Subcutaneous adipose tissue (tissue), 4 donors: ENCODE measurements around the gene TEDC1. TPM values are rescaled to one million over a fixed set of nuclear protein-coding genes. Genes with fewer than 3 reads are reported as not detected.

Source experiments
- CTCF ChIP-seq: fragments of 450-650 bp; IDR thresholded peaks from one replicate; pipeline ENCODE4 v1.5.1; 2016; ENCODE audit warnings: low read depth, mild to moderate bottlenecking, control low read depth, antibody characterized with exemption, moderate library complexity
- total RNA-seq, 4 donors: library from RNA; depleted of rRNA; stranded (reverse); fragments of >200 nt; gene quantifications; one replicate each; pipeline ENCODE4 v1.1.0, GENCODE V29; 2016

Gene TEDC1
- total RNA-seq, 4 donors from 2014 or later, result 1.3 to 3.5 (median 2.1) TPM

- TF ChIP-seq CTCF, result no peak
Observed at GRCh38 chr14:105541218-105541875, 50.3 kb downstream of the TEDC1 start.

GRCh38 chr14:105547741-105548169 lies 56.7 kb downstream of the TEDC1 start:
- no peak for TF ChIP-seq CTCF

Other genes starting within 250 kb of the TEDC1 start
- gene BTBD6, start 242.7 kb upstream of the TEDC1 start, total RNA-seq, result 100 to 1,000 TPM in 2 of 4 donors, 10 to 100 TPM in 2; 55.4 to 229 (median 79.0) TPM
- gene BRF1, start 190.2 kb upstream of the TEDC1 start, total RNA-seq, result 10 to 100 TPM; 19.7 to 76.1 (median 22.5) TPM
- gene PACS2, start 176.5 kb upstream of the TEDC1 start, total RNA-seq, result 100 to 1,000 TPM in 1 of 4 donors, 10 to 100 TPM in 3; 37.2 to 124 (median 57.8) TPM
- gene TEX22, start 92.7 kb upstream of the TEDC1 start, total RNA-seq, result 1 to 10 TPM in 1 of 4 donors, not detected in 3; 1.3 TPM
- 10 to 100 TPM; 34.3 to 75.0 (median 49.2) TPM for gene MTA1, start 71.4 kb upstream of the TEDC1 start, total RNA-seq
- gene CRIP2, start 16.4 kb upstream of the TEDC1 start, total RNA-seq, result 10 to 100 TPM; 24.1 to 84.0 (median 44.6) TPM
- gene CRIP1, start 4.4 kb upstream of the TEDC1 start, total RNA-seq, result 10 to 100 TPM in 3 of 4 donors, 1 to 10 TPM in 1; 10.0 to 41.8 (median 28.1) TPM
- gene TMEM121, start 35.3 kb downstream of the TEDC1 start, total RNA-seq, result 1 to 10 TPM; 1.3 to 3.6 (median 2.0) TPM